Epithelial cell of prostate (primary cell): ENCODE data around the gene RSKR.
"Not testable (repeated sequence)": the region's sequence is repeated elsewhere in the genome, so short reads cannot be mapped to it uniquely, and the experiment has no call there.

ENCODE experiments used
- DNase-seq: peaks from one replicate; pipeline ENCODE4 v3.0.0-alpha.2; 2011; ENCODE audit warnings: low read depth, low spot score
- H3K27ac ChIP-seq: fragments of 450-650 bp; 2 replicates; pipeline ENCODE4 v1.5.1; 2017; ENCODE audit warnings: mild to moderate bottlenecking

Gene RSKR

DNA sequence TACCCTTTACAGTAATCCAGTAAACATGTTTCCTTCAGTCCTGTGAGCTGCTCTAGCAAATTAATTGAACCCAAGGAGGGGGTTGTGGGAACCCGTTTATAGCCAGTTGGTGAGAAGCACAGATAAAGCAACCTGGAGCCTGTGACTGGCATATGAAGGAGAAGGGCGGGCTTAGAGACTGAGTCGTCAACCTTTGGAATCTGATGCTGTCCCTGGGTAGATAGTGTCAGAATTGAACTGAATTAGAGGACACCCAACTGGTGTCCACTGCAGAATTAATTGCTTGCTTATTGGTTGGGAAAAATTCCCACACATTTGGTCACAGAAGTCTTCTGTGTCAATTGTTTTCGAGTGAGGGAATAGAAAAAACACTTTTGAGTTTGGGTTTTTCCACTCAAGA lies 12.8 kb upstream of the RSKR start:
- no peak for DNase-seq
- H3K27ac ChIP-seq: no peak overlapping the region

DNA sequence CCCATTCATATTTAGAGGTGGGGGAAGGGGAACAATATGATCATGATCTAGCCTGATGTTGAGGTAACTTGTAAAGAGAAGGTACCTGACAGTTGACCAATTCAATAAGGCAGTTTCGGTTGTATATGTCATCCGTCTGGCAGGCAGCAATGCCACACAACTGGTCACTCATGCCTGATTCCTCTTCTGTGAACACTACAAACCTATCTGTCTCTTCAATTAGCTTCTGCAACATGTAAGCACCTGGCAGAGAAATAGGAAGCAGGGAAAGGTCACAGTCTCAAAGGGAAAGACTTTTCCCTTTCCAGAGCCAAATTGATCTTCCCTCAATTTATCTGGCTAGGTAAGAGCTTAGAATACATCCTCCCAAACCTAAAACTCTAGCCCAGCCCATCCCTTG lies 10.2 kb upstream of the RSKR start:
- no peak for DNase-seq
- H3K27ac ChIP-seq: no peak overlapping the region

DNA sequence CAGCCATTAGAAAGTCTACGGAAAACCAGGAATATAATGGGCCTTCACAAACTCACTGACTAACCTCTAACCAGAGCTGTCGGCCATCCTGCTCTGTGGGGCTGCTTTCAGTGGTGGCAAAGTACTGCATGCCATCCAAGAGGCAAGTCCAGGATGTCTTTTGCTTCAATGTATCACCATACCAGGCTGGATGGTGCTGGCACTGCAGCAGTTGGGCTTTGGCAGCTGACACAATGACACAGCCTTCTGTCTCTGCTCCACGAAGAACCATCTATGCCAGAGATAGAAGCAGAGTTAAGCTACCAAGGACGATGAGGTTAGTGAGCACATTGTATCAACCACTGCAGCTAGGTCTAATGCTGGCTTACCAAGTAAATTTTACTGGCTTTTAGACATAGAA lies 9.7 kb upstream of the RSKR start:
- no peak overlapping the region for H3K27ac ChIP-seq

DNA sequence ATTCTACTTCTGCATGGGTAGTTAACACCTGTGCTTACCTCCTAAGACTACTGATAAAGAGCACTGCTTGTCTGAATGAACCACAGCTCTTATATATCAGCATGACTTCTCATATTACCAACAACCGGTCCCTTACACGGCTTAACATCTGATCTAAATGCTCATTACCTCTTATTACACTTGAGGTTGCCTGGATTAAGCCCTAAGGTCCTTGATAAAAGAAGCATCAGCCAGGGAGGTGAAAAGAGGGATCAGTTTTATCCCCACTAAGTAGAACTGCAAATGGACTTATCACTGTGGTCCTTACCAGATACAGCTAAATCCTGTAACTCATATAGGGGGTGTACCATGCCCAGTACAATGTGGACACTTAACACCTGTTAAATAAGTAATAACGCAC lies 8.2 kb upstream of the RSKR start:
- DNase-seq: no peak
- no peak overlapping the region for H3K27ac ChIP-seq

More for the DNA sequence above, 9.7 kb upstream of the RSKR start:
- DNase-seq: no peak

DNA sequence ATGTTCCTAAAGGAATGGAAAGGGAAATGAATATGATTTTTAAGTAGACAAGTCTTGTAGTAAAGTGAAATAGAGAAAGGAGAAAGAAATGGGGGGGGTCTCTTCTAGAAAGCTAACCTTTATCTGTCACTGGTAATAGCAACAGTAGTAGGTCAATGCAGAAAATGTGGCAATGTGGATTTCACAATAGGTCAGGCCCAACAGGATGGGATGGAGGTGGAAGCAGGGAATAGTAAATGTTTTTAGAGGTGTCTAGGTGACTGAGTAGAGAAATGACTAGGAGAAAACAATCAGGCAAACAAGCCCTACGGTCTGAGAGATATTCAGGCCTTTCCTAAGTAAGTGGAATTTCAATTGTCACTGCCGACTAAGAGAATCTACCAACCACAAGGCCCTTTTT lies 6.0 kb upstream of the RSKR start:
- no peak overlapping the region for H3K27ac ChIP-seq
- DNase-seq: no peak

DNA sequence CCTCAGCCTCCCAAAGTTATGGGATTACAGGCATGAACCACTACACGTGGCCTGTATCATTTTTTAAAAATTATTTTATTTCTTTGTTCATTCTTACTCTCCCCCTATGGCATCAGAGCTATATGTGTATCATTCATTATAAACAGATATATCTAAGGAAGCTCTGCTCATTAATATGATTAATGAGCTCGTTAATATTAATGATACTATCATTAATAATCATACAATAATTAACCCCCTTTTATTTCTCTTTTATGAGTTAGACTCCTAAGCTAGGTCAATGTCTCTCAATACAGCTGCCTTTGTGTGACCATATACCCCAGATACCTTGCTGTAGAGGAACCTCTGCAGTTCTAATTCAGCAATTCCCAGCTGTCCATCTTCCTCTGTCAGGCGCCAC lies 4.5 kb upstream of the RSKR start:
- no peak overlapping the region for H3K27ac ChIP-seq
- no peak for DNase-seq

DNA sequence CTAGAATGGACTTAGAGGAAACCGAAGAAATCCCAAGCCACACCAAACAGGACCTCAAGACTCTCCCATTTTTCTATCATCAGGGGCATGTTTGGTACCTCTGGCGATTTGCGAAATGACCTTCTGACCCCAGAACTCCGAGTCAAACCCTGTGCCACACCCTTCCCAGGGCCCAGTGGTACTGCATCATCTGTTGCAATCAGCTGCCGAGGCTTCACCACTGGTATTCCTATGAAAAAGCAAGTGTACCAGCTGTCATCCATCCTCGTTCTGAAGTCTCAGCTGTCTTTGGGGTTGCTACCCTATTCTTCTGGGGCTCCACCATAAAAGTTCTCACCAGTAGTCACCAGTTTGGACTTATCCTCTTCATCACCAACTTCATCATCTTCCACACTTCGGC lies 2.3 kb upstream of the RSKR start:
- DNase-seq: no peak
- no peak overlapping the region for H3K27ac ChIP-seq

DNA sequence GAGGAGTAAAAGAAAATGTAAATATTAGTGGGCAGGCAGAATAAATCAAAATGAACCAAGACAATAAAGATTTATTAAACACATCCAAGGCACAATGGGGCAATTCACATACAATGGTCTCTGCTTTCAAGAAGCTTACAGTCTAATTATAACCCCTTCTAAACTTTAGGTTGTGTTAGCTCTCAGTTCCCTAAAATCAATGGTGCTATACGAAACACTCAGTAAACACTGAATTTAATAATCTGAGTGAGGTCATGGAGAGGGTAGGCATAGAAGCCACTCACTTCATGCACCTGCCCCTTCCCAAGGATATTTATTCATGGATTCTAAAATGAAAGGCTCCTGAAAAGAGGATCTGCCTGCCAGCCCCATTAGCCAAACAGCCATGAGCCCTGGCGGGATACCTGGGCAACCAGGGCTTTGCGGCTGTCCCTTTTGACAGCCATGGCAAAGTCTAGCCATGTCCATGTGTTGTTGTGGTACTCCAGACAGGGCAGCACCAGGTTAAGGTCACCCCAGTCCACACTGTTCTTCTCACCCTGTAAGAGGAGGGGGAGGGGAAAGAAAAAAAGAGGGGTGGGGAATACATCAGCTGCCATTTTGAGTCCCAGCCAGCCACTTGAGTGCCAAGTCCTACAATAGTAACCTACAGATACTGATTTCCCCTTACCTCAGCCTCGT lies 1.4 kb upstream of the RSKR start:
- no peak overlapping the region for H3K27ac ChIP-seq

DNA sequence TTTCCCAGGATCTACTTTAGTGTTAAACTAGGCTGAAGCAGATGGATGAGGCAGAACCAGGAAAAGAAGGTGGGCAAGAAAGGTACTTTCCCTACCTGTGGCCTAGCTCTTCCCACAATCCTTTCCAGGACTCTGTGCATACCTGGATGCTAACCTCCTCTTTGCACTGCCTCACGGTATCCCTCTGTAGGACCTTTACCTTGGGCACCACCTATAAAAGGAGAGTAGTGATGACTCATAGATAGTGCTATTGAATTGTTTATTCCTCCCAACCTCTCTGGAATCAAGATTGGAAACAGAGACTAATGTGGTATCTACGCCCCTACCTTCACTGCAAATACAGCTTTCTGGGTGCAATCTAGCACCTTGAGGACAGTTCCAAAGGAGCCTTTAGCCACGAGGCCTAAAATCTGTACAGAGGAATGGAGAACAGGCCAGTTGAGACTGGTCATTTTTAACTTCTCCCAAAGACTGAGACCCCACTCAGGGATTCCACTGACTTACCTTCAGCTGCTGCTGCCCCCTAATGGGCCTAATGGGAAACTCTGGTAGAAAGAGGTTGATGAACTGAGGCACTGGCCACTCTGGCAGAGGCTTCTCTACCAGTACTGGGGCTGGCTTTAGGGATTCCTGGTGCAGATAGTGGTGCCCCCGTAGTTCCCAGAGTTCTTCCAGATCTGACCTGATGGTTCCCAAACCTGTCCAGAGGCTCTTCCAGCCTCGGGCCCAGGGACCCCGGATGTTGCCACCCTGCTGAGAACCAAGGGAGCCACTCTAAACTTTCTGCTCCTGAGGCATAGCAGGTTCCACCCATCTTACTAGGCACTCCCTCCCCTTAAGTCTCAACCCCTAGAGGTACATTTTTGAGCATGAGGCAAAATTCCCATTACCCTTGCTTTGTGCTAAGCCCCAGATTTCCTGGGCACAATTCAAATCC lies 781 bp downstream of the RSKR start:
- no peak for DNase-seq
- no peak overlapping the region for H3K27ac ChIP-seq

More for the DNA sequence above, 1.4 kb upstream of the RSKR start:
- no peak for DNase-seq

DNA sequence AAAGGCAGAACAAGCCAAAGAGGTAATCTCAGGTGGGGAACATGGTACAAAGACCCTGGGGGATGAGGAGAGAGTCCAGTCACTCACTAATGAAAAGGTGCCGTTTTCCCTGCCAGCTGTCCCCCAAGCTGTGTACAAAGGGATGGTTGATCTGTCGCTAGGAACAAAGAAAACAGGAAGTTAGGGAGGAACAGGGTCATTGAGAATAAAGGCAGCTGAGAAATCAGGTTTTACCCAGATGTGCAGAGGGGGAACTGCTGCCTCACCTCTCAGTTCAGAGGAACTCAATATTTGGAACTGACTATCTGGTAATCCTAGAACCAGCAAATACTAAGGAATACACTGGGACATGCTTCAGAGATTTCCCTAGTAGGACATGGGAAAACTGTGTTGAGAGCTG lies 1.5 kb downstream of the RSKR start:
- DNase-seq: no peak
- no peak overlapping the region for H3K27ac ChIP-seq

DNA sequence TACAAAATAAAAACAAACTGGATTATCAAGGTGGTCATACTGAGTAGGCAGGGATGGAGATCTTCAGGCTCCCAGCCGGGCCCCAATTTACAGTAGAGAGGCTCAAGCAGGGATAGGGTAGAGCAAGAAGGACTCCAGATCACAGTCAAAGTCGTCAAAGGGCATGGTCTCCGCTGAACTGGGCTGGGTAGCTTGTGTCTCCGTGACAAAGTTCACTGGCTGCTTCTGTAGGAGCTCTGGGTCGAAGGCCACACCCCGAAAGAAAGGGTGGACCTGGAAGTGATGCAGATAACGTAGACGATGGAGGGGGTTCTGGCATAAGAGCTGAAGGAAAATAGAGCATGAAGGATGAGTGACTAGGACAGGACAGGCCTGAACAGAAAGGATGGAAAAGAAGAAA lies 3.6 kb downstream of the RSKR start:
- no peak overlapping the region for H3K27ac ChIP-seq
- no peak for DNase-seq

DNA sequence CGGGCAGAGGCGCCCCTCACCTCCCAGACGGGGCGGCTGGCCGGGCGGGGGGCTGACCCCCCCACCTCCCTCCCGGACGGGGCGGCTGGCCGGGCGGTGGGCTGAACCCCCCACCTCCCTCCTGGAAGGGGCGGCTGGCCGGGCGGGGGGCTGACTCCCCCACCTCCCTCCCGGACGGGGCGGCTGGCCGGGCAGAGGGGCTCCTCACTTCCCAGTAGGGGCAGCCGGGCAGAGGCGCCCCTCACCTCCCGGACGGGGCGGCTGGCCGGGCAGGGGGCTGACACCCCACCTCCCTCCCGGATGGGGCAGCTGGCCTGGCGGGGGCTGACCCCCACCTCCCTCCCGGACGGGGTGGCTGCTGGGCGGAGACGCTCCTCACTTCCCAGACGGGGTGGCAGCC lies 10.0 kb downstream of the RSKR start:
- DNase-seq, H3K27ac ChIP-seq: not testable (repeated sequence)

DNA sequence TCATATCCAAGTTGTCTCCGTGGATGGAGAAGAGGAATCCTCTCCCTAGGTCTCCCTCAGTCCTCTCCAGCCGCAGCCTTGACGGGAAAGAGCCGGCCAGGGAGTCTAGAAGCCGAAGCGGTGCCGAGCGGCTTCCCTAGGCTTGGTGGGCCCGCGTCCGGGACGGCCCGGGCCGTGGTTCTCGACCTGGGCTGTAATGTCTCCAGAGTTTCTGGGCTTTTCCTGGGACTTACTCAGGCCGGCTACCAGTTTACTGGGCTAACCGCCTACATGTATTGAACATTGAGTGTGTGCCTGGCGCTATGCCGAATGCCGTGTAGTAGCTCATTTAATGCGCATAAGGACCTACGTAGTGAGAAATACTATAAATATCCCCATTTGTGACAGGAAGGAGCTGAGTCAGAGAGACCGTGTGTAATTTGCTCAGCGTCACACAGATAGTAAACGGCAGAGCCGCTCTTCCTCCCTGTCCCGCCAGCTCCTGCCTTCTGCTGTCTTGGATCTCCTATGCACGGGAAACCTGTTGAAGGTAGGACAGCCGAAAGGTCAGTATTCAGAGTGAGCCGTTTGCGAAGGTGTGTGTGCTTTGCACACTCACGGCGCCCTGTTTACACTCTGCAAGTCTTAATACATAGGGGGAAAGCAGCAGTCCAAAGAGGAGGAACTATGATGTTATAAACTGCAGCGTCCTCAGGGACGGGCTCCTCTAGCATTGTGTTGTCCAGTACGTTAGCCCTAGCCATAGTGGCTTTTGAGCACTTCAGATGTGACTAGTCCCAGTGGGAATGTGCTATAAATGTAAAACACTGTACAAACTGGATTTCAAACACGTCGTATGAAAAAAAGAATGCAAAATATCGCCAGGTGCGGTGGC lies 14.4 kb downstream of the RSKR start:
- peak overlapping the region; percentile 86 for H3K27ac ChIP-seq
- peak; percentile 68 for DNase-seq

DNA sequence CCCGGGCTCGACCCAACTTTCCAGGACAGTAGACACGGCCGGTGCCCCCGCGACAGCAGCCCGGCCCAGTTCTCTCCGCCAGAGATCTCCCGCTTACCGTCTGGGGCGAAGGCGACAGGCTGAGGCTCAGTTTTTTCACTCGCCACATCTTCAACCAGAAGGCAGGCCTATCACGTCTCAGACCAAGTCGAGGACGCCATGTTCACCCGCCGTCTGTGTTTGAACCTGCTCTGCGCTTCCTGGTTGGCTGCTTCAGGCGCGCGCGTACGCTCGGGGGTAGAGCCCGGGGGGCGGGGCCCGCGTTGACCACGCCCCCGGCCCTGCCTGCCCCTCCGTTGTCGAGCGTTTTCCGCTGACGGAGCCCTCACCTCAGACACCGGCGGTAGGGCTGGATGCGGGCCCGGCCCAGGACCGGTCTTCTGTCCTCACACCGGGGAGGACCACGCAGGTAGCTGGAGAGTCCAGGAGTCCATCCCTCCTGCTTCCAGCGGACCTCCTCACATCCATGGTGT lies 15.1 kb downstream of the RSKR start, which contains the start of gene SPAG5:
Gene SPAG5 (minus strand): TSS at position 227 of the 512 bp plus-strand sequence. CDS start 79 bp downstream, at position 148.
- DNase-seq: peak; percentile 29
- H3K27ac ChIP-seq: peak within 1 kb of the TSS; percentile 86

DNA sequence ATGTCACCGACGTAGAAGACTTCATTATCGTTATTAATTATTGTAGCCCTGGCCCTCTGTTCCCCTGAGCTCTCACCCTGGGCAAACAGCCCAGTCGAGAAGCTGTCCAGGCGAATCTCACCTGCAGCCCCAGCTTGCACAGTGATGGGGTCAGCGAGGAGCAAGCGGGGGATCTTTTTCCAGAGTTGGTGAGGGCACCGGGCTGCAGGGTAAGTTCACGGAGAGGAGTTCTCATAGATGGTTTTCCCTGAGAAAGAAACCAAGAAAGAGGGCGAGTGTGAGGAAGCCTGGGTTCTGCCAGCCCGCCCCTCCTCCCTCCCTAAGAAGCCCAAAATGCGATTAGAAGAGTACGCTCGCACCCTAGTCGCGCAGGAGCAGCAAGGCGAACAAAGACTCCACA lies 15.6 kb downstream of the RSKR start:
- H3K27ac ChIP-seq: no peak overlapping the region
- no peak for DNase-seq

DNA sequence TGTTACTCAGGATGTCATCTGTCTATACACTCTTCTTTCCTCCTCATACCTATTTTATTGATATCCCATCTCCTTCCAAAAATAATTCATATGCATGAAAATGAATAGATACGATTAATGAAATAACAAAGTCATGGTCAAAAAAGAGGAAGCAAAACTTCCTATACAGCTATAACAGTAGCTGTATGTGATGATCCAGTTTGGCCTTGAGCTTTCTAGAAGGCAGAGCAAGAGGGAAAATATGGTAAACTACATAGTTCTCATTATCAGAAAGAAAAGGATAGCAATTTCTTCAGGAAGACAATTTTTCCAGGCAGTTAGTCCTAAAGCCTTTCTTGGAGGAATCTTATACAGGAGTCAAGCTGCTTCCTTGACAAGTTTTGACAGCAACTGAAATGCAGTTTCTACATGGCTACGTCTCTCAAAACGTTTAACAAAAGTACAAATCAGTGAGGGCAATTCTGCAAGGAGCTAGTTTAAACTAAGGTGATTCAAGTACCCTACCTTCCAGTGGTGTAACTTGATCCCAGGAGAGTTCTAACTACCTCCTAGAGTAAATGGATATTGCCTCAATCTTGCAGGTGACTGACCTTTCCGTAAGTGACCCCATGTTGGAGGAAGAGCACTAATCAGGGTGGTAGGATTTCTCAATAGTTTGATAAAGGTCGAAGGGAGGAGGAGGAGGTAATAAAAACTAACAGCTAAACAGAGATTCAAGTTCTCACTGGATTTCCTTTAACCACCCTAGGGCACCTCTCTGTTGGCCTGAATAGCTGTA lies 16.2 kb downstream of the RSKR start:
- no peak for DNase-seq
- H3K27ac ChIP-seq: no peak overlapping the region

DNA sequence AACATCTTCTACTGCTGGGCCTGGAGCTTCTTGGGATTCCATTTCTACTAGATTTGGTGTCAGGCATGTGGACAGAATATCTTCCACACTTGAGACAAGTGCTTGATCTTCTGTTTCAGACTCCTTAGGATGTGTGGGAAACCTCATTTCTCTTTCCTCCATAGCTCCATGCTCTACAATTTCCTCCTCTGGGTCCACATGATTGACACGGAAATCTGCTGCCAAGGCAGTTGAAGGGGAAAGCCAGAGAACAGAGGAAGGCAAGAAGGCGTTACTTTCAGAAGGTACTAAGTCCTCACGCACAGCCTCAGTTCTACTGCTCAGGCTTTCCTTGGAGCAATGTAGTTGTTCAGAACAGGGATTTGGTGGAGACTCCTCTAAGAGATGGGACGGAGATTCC lies 21.7 kb downstream of the RSKR start:
- DNase-seq: no peak
- H3K27ac ChIP-seq: no peak overlapping the region

DNA sequence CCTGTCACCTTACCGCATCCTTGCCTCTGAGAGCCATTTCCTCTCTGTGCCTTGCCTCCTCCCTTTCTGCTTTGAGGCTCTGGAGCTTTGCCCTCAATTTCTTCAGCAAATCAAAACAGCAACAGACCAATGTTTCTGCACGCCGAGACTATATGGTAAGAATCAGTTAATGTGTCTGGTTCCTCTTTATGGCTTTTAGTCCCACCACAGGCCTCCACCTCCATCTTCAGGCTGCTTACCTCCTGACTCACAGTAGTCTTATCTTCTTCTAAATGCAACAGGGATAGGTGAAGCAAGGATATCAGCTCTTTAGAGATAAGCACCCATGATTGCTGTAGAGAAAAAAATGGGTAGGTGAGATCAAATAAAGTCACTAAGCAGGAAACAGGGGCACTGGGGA lies 28.1 kb downstream of the RSKR start:
- no peak for DNase-seq
- no peak overlapping the region for H3K27ac ChIP-seq

DNA sequence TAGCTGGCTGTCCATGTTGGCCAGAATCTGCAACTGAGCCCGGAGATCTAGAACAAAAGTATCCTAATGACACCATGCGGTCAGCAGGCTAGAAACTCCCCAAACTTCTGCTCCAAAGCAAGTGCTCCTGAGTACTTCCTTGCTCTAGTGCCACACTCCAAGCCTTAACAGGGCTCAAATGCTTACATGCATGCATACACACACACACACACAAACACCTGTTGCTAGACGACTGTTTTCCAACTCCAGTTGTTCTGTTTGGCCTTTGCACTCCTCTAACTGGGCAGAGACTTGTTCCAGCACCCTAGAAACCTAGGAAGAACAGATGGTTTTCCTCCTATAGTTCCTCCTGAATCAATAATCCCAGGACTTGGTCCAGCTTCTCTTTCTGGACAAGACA lies 29.6 kb downstream of the RSKR start:
- no peak overlapping the region for H3K27ac ChIP-seq
- DNase-seq: no peak

DNA sequence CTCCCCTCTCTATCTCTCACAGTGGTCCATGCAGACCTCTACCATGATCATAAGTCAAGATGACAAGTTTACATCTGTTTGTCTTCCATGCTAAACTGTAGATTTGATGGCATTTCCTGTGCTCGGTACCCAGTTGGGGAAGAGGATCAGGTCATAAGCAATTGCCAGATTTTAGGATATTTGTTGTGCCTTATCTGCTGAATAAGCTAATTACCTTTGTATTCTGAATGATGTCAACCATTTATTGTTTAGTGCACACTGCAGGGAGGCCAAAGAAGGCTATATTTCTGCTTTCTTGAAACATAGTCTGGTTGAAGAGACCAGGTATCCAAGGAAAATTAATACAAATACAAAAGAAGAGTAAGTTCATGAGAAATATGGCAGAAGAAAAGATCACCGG lies 31.5 kb downstream of the RSKR start:
- no peak for DNase-seq
- no peak overlapping the region for H3K27ac ChIP-seq
